A549 (cell line): ENCODE data around the gene PDGFRA.

Source experiments
- CEBPB ChIP-seq, 2 experiments: fragments of >200 bp in 1 of 2; sonication (Bioruptor Twin) in 1 of 2; formaldehyde crosslinking in 1 of 2; IDR thresholded peaks; 2 replicates each; pipeline ENCODE4 v1.6.1; 2012 to 2016
- CHD4 ChIP-seq: fragments of 200-600 bp; sonication (generic); IDR thresholded peaks from 2 replicates; pipeline ENCODE4 v1.6.1; 2016; ENCODE audit warnings: antibody characterized with exemption, mild to moderate bottlenecking, borderline replicate concordance
- EP300 ChIP-seq, 2 experiments: fragments of >200 bp; sonication (Bioruptor Twin); formaldehyde crosslinking; IDR thresholded peaks; 2 replicates in 1 of 2; 3 replicates in 1 of 2; pipeline ENCODE4 v1.6.1; 2016 to 2017
- JUN ChIP-seq, 2 experiments: fragments of >200 bp; sonication (Bioruptor Twin); formaldehyde crosslinking; IDR thresholded peaks; 2 replicates in 1 of 2; 3 replicates in 1 of 2; pipeline ENCODE4 v1.6.1; 2016 to 2017
- MAX ChIP-seq: IDR thresholded peaks from 2 replicates; pipeline ENCODE4 v1.6.1; 2012
- MYC ChIP-seq: IDR thresholded peaks from 2 replicates; pipeline ENCODE4 v1.6.1; 2012; ENCODE audit warnings: mild to moderate bottlenecking, inconsistent platforms, low read length, improper control_type of control experiment, borderline replicate concordance
- POLR2A ChIP-seq: IDR thresholded peaks from 2 replicates; pipeline ENCODE4 v1.6.1; 2012; ENCODE audit warnings: mild to moderate bottlenecking, low read length
- REST ChIP-seq: fragments of 200-600 bp; sonication (generic); IDR thresholded peaks from 2 replicates; pipeline ENCODE4 v1.6.1; 2016; ENCODE audit warnings: antibody characterized with exemption, mild to moderate bottlenecking, moderate library complexity
- SMC3 ChIP-seq: fragments of >200 bp; sonication (Bioruptor Twin); formaldehyde crosslinking; IDR thresholded peaks from 3 replicates; pipeline ENCODE4 v1.6.1; 2018; ENCODE audit warnings: inconsistent platforms
- ZC3H11A ChIP-seq: fragments of 450-650 bp; IDR thresholded peaks from 2 replicates; pipeline ENCODE4 v1.6.1; 2014; ENCODE audit warnings: antibody characterized with exemption, mild to moderate bottlenecking
- TF ChIP-seq, protein P1 (sequence below): fragments of >200 bp; sonication (Bioruptor Twin); formaldehyde crosslinking; IDR thresholded peaks from 3 replicates; pipeline ENCODE4 v1.5.1; 2016

- TF ChIP-seq MAX (no peak), POLR2A (no peak), ZC3H11A (no peak), MYC (no peak), JUN (IDR thresholded peaks at IDR 0.05) (no peak), REST (no peak), SMC3 (no peak), CHD4 (no peak), CEBPB (IDR thresholded peaks at IDR 0.05) (no peak), EP300 (IDR thresholded peaks at IDR 0.05) (no peak)
- TF ChIP-seq, protein P1, sequence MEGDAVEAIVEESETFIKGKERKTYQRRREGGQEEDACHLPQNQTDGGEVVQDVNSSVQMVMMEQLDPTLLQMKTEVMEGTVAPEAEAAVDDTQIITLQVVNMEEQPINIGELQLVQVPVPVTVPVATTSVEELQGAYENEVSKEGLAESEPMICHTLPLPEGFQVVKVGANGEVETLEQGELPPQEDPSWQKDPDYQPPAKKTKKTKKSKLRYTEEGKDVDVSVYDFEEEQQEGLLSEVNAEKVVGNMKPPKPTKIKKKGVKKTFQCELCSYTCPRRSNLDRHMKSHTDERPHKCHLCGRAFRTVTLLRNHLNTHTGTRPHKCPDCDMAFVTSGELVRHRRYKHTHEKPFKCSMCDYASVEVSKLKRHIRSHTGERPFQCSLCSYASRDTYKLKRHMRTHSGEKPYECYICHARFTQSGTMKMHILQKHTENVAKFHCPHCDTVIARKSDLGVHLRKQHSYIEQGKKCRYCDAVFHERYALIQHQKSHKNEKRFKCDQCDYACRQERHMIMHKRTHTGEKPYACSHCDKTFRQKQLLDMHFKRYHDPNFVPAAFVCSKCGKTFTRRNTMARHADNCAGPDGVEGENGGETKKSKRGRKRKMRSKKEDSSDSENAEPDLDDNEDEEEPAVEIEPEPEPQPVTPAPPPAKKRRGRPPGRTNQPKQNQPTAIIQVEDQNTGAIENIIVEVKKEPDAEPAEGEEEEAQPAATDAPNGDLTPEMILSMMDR = no peak
Measured at GRCh38 chr4:54268151-54268550, 39.1 kb downstream of the PDGFRA start.
